Skeletal muscle tissue (tissue), 4 donors: ENCODE data around the gene HCN1. TPM values are rescaled to one million over a fixed set of nuclear protein-coding genes. Genes with fewer than 3 reads are reported as not detected.

Experiments used
- H3K27ac ChIP-seq: one replicate; pipeline ENCODE4 v1.7.0; 2013; ENCODE audit warnings: mild to moderate bottlenecking, low read depth, low read length, inconsistent platforms
- H3K27me3 ChIP-seq, 3 donors: one replicate each; pipeline ENCODE4 v1.7.0; 2013; ENCODE audit warnings: low read length in 3 of 3; ENCODE audit not compliant: control insufficient read depth in 3 of 3, insufficient read depth in 3 of 3
- H3K36me3 ChIP-seq, 3 donors: one replicate each; pipeline ENCODE4 v1.7.0; 2013; ENCODE audit warnings: low read length in 3 of 3; ENCODE audit not compliant: control insufficient read depth in 3 of 3, insufficient read depth in 3 of 3
- H3K4me1 ChIP-seq, 3 donors: one replicate each; pipeline ENCODE4 v1.7.0; 2013; ENCODE audit warnings: low read length in 3 of 3, mild to moderate bottlenecking in 3 of 3; ENCODE audit not compliant: control insufficient read depth in 3 of 3, insufficient read depth in 3 of 3
- H3K4me3 ChIP-seq, 3 donors: one replicate each; pipeline ENCODE4 v1.7.0; 2013; ENCODE audit warnings: low read length in 3 of 3
- H3K9ac ChIP-seq, 3 donors: one replicate each; pipeline ENCODE4 v1.7.0; 2013; ENCODE audit warnings: low read length in 3 of 3, mild to moderate bottlenecking in 3 of 3, moderate library complexity in 2 of 3, low read depth in 1 of 3
- H3K9me3 ChIP-seq, 3 donors: one replicate each; pipeline ENCODE4 v1.7.0; 2013; ENCODE audit warnings: low read length in 3 of 3; ENCODE audit not compliant: control insufficient read depth in 3 of 3
- total RNA-seq: library from RNA; depleted of rRNA; stranded (reverse); fragments of >200 nt; gene quantifications from one replicate; pipeline ENCODE4 v1.2.3, GENCODE V29; 2014
- donor health status: Osteomylitis.

HCN1 gene
- total RNA-seq, result 4.2 TPM

- no peaks in the 10 kb centered on the region for H3K36me3 ChIP-seq
- H3K4me1 ChIP-seq, result peaks cover 0 to 7% (median 5%) of the 10 kb centered on the region in 3 donors
- no peak within 1 kb of the TSS for H3K27ac ChIP-seq
- no peak within 1 kb of the TSS for H3K9ac ChIP-seq
- no peaks in the 10 kb centered on the region for H3K9me3 ChIP-seq
- peaks cover 9 to 25% (median 17%) of the 10 kb centered on the region in 3 donors for H3K27me3 ChIP-seq
- peak within 1 kb of the TSS; percentile 48 to 68 (median 61) for H3K4me3 ChIP-seq
Measured at GRCh38 chr5:45696206-45696836, at the start of gene HCN1. HCN1 (minus strand) TSS chr5:45696380.

GRCh38 chr5:45741110-45741509 is 44.9 kb upstream of the HCN1 start:
- Histone ChIP-seq H3K9ac (no peak overlapping the region), H3K27me3 (no peaks in the 10 kb centered on the region), H3K9me3 (no peaks in the 10 kb centered on the region), H3K27ac (no peak overlapping the region), H3K36me3 (no peaks in the 10 kb centered on the region), H3K4me3 (no peak overlapping the region), H3K4me1 (no peaks in the 10 kb centered on the region)

GRCh38 chr5:45737153-45737552 is 41.0 kb upstream of the HCN1 start:
- Histone ChIP-seq H3K36me3 (no peaks in the 10 kb centered on the region), H3K4me1 (no peaks in the 10 kb centered on the region), H3K4me3 (no peak overlapping the region), H3K9me3 (no peaks in the 10 kb centered on the region), H3K27me3 (no peaks in the 10 kb centered on the region), H3K9ac (no peak overlapping the region), H3K27ac (no peak overlapping the region)

- Histone ChIP-seq H3K27me3 (no peaks in the 10 kb centered on the region), H3K9ac (no peak overlapping the region), H3K4me1 (no peaks in the 10 kb centered on the region), H3K4me3 (no peak overlapping the region), H3K27ac (no peak overlapping the region), H3K36me3 (no peaks in the 10 kb centered on the region), H3K9me3 (no peaks in the 10 kb centered on the region)
Measured at GRCh38 chr5:45725537-45725936, 29.4 kb upstream of the HCN1 start.

- Histone ChIP-seq H3K27me3 (peaks cover 9 to 25% (median 17%) of the 10 kb centered on the region in 3 donors), H3K9ac (no peak overlapping the region), H3K4me1 (peaks cover 0 to 7% (median 5%) of the 10 kb centered on the region in 3 donors), H3K27ac (no peak overlapping the region), H3K9me3 (no peaks in the 10 kb centered on the region), H3K36me3 (no peaks in the 10 kb centered on the region), H3K4me3 (no peak overlapping the region)
Measured at GRCh38 chr5:45697201-45697600, 1.0 kb upstream of the HCN1 start.

- Histone ChIP-seq H3K36me3 (no peaks in the 10 kb centered on the region), H3K4me3 (peak overlapping the region in 1 of 3 donors; percentile 61), H3K9me3 (no peaks in the 10 kb centered on the region), H3K27me3 (peaks cover 9 to 25% (median 17%) of the 10 kb centered on the region in 3 donors), H3K4me1 (peaks cover 0 to 7% (median 5%) of the 10 kb centered on the region in 3 donors), H3K9ac (no peak overlapping the region), H3K27ac (no peak overlapping the region)
Measured at GRCh38 chr5:45695804-45696156, 400 bp downstream of the HCN1 start.

- no peak overlapping the region for H3K27ac ChIP-seq
- H3K4me3 ChIP-seq, result peak overlapping the region; percentile 48 to 68 (median 61)
- H3K4me1 ChIP-seq, result peaks cover 0 to 7% (median 5%) of the 10 kb centered on the region in 3 donors
- peaks cover 9 to 25% (median 17%) of the 10 kb centered on the region in 3 donors for H3K27me3 ChIP-seq
- no peaks in the 10 kb centered on the region for H3K36me3 ChIP-seq
- peak overlapping the region in 1 of 3 donors; percentile 34 for H3K9ac ChIP-seq
- H3K9me3 ChIP-seq, result no peaks in the 10 kb centered on the region
Measured at GRCh38 chr5:45694971-45695803, 993 bp downstream of the HCN1 start.

GRCh38 chr5:45694255-45694814 is 1.8 kb downstream of the HCN1 start:
- Histone ChIP-seq H3K4me3 (peak overlapping the region in 2 of 3 donors; percentile 30 to 61), H3K9ac (peak overlapping the region in 1 of 3 donors; percentile 34), H3K27ac (no peak overlapping the region), H3K9me3 (no peaks in the 10 kb centered on the region), H3K36me3 (no peaks in the 10 kb centered on the region), H3K27me3 (peaks cover 9 to 25% (median 17%) of the 10 kb centered on the region in 3 donors), H3K4me1 (peaks cover 0 to 7% (median 5%) of the 10 kb centered on the region in 3 donors)

GRCh38 chr5:45692481-45692880 is 3.7 kb downstream of the HCN1 start:
- Histone ChIP-seq H3K4me3 (no peak overlapping the region), H3K9ac (no peak overlapping the region), H3K9me3 (no peaks in the 10 kb centered on the region), H3K4me1 (peaks cover 0 to 7% (median 5%) of the 10 kb centered on the region in 3 donors), H3K36me3 (no peaks in the 10 kb centered on the region), H3K27me3 (peaks cover 9 to 25% (median 16%) of the 10 kb centered on the region in 3 donors), H3K27ac (no peak overlapping the region)

GRCh38 chr5:45691656-45692055 is 4.5 kb downstream of the HCN1 start:
- Histone ChIP-seq H3K4me1 (peaks cover 0 to 7% (median 5%) of the 10 kb centered on the region in 3 donors), H3K9ac (no peak overlapping the region), H3K27me3 (peaks cover 5 to 17% (median 10%) of the 10 kb centered on the region in 3 donors), H3K9me3 (no peaks in the 10 kb centered on the region), H3K4me3 (no peak overlapping the region), H3K27ac (no peak overlapping the region), H3K36me3 (no peaks in the 10 kb centered on the region)
